Lower leg skin (tissue), 3 donors: ENCODE measurements around the gene SECISBP2L.

ENCODE experiments used
- CTCF ChIP-seq, 3 donors: fragments of 450-650 bp; IDR thresholded peaks; one replicate each; pipeline ENCODE4 v1.5.1; 2016; ENCODE audit warnings: antibody characterized with exemption in 3 of 3, mild to moderate bottlenecking in 3 of 3, moderate library complexity in 2 of 3
- POLR2A ChIP-seq, 2 donors: fragments of 450-650 bp; IDR thresholded peaks; one replicate each; pipeline ENCODE4 v1.6.1; 2016 to 2017; ENCODE audit warnings: antibody characterized with exemption in 2 of 2, mild to moderate bottlenecking in 1 of 2, moderate library complexity in 1 of 2

- TF ChIP-seq POLR2A (IDR thresholded peaks at IDR 0.05) = no peak
- no peak for TF ChIP-seq CTCF (IDR thresholded peaks at IDR 0.05)
Measured at GRCh38 chr15:49042165-49042564, 4.1 kb downstream of the SECISBP2L start.
